KOPT-K1 (cell line): Measurements from ENCODE around the gene RNF149.

Experiments used
- H3K27ac ChIP-seq: fragments of 200-600 bp; sonication (generic); 2 replicates; pipeline ENCODE4 v1.5.1; 2016; ENCODE audit warnings: antibody characterized with exemption, mild to moderate bottlenecking, low read depth, low read length; ENCODE audit not compliant: poor library complexity, severe bottlenecking
- H3K36me3 ChIP-seq: fragments of 200-600 bp; sonication (generic); 2 replicates; pipeline ENCODE4 v1.5.1; 2017; ENCODE audit warnings: antibody characterized with exemption, mild to moderate bottlenecking, low read length, moderate library complexity; ENCODE audit not compliant: insufficient read depth
- H3K9me3 ChIP-seq: fragments of 200-600 bp; sonication (generic); 2 replicates; pipeline ENCODE4 v1.5.1; 2017; ENCODE audit warnings: antibody characterized with exemption, low read length, mild to moderate bottlenecking; ENCODE audit not compliant: insufficient read depth, poor library complexity, severe bottlenecking

Gene RNF149

DNA sequence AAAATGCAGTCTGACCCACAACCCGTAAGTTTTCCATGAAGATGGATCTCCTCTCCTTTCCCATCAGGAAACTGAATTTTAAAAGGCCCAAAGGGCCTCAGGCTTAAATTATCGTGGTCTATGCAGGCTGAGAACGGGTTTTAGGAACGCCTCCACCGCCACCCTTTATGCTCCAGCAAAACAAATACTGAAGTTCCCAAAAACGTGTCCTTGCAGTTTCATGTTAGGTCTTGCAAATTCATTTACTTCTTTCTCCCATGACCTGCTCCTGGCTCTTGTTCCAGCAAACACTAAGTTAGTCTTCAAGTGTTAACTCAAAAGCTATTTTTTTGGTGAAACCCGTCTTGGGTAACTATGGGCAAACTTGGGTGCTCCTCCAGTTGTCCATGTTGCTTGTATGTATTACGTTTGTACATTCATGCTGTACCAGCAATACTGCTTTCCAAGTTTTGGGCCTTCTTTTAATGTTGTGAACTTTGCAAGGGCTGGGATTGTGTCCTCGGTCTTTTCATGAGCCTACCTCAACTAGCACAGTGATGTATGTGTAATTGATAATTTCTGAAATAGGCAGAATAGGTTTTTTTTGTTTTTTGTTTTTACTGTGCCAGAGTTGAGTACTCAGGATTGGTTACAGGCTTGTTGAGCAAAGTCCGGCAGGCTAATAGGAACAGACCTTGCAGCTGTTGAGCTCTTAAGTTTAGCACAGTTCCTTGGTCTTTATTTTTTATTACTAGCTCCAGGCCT is 1.8 kb upstream of the RNF149 start:
- H3K27ac ChIP-seq: peak overlapping the region; percentile 74
- H3K9me3 ChIP-seq: no peaks in the 10 kb centered on the region
- H3K36me3 ChIP-seq: peaks cover 14% of the 10 kb centered on the region; the same call in 1 of the 2 replicates

DNA sequence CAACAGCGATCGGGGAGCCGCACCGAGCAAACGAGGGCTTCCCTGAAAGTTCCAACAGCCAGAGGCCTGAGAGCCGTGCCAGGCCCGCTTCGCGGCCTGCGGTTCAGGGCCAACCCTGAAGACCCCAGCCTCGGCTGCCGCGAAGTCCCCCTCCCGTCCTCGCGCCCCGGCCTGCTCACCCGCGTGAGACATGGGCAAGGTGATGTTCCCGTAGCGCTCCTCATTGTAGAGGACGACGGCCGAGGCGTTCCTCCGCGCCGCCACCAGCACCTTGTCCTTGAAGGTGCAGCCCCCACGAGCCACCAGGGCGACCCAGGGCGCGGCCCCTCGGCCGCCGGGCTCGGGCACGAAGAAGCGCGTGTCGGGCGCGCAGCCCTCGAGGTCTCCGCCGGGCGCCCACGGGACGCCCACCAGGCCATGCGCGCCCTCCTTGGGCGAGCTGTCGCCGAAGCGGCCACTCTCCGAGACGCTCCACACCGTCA is 510 bp downstream of the RNF149 start:
- Histone ChIP-seq H3K9me3 (no peaks in the 10 kb centered on the region), H3K27ac (peak overlapping the region; percentile 93), H3K36me3 (peaks cover 30% of the 10 kb centered on the region)

DNA sequence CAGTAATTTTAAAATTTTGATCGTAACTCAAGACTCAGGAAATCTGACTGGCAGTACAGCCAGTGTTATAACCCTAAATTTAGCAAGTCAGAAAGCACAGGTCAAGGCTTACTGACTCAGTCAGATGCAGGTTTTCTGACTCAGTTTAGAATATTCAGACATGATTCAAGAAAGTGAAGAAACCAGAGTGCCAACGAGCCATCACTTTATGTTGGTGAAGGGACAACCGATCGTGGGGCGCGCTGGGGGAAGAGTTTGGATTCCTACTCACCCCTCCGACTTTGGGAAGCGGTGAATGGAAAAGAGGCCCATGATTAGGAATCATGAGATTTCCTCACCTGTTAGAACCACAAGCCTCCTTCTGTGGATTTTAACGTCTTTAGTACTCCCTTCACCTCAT is 998 bp downstream of the RNF149 start:
- peak overlapping the region; percentile 93 for H3K27ac ChIP-seq
- no peaks in the 10 kb centered on the region for H3K9me3 ChIP-seq
- H3K36me3 ChIP-seq: peaks cover 34% of the 10 kb centered on the region

DNA sequence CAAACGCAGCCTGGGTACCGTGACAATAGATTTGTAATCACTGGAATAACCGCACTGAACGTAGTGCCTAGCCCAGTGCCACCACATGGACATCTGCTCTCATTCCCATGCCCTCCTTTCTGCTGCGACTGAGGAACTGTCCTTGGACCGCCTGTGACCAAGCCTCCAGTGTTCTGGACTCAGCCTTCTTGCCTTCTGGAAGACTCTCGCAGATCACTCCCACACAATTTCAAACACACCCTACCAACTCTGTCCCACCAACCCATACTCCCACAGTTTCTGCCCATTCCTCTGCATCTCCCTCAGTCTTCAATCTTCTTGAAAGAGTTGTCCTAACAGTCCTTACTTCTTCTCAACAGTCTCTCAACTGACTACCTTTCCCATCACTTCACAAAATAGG is 2.1 kb downstream of the RNF149 start:
- peak overlapping the region; percentile 93 for H3K27ac ChIP-seq
- H3K36me3 ChIP-seq: peaks cover 44% of the 10 kb centered on the region
- no peaks in the 10 kb centered on the region for H3K9me3 ChIP-seq

- Histone ChIP-seq H3K27ac (peak overlapping the region; percentile 93), H3K9me3 (no peaks in the 10 kb centered on the region), H3K36me3 (peaks cover 49% of the 10 kb centered on the region)
Observed at GRCh38 chr2:101305492-101306078, 2.9 kb downstream of the RNF149 start.

DNA sequence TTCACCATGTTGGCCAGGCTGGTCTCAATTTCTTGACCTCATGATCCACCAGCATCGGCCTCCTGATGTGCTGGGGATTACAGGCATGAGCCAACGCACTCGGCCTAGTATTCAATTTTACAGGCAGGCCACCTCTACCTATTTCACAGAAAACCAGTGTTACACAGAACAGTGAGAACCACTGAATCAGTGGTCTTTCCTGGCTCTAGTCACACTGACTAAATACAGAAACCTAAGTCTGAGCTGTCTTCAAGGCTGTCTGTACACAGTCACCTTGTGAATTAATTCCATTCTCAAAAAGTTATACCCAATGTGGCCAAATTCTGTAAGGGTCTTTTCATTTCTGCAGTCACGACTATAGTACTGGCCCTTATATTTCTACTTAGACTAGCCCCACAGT is 3.5 kb downstream of the RNF149 start:
- peak overlapping the region; percentile 93 for H3K27ac ChIP-seq
- no peaks in the 10 kb centered on the region for H3K9me3 ChIP-seq
- H3K36me3 ChIP-seq: peaks cover 53% of the 10 kb centered on the region

DNA sequence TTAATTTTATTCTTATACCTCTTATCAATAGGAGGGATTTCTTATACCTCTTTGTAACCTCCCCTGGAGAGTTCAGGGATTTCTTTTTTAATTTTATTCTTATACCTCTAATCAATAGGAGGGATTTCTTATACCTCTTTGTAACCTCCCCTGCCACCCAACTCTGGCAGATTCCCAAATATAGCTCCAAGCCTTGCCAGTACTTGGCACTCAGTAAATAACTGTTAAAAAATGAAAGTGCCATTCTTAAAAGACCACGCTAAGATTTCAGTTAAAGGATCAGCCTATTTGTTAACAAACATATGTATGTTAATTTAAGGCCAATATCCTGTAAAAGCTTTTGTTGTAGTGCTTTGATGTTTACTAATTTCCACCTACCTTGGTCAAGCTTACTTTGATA is 4.8 kb downstream of the RNF149 start:
- Histone ChIP-seq H3K27ac (no peak overlapping the region), H3K36me3 (peaks cover 65% of the 10 kb centered on the region), H3K9me3 (no peaks in the 10 kb centered on the region)

DNA sequence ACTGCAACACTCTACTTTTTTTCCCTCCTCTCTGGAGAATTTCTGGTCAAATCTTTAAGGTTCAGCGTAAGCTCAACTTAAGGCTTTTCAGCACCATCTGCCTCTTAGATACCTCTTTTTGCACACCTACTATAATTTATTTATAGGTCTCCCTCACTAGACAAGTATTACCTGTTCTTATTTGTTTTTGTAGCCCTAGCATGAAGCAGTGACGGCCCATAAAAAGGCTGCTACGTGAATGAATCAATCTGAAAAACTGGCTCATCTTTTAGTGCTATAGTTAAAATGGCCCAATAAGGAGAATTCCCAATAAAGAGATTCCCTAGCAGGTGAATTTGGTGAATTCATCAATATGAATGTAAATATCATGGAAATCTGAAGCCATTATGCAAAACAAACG is 6.5 kb downstream of the RNF149 start:
- no peaks in the 10 kb centered on the region for H3K9me3 ChIP-seq
- H3K27ac ChIP-seq: no peak overlapping the region
- peaks cover 75% of the 10 kb centered on the region for H3K36me3 ChIP-seq

GRCh38 chr2:101300836-101301235 is 7.7 kb downstream of the RNF149 start:
- H3K36me3 ChIP-seq: peaks cover 74% of the 10 kb centered on the region
- no peak overlapping the region for H3K27ac ChIP-seq
- no peaks in the 10 kb centered on the region for H3K9me3 ChIP-seq

GRCh38 chr2:101300164-101300563 is 8.3 kb downstream of the RNF149 start:
- H3K9me3 ChIP-seq: no peaks in the 10 kb centered on the region
- peaks cover 74% of the 10 kb centered on the region for H3K36me3 ChIP-seq
- H3K27ac ChIP-seq: no peak overlapping the region

DNA sequence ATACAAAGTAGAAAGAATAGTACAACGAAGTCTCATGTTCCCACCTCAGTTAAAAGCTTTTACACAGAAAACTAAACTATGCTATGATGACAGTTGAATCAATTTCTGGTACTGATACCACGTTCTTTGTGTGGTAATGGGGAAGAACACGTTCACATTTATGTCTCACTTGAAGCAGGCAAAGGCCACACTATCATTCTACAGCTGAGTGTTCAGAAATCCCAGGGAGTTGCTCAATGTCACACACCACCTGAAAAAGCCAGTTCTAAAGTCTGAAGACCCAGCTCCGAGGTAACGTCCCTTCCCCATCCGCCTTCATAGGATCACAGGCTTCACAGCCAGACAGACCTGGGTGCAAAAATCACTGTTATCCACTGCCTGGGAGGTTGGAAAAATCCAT is 8.9 kb downstream of the RNF149 start:
- H3K27ac ChIP-seq: no peak overlapping the region
- H3K9me3 ChIP-seq: no peaks in the 10 kb centered on the region
- H3K36me3 ChIP-seq: peaks cover 75% of the 10 kb centered on the region

- Histone ChIP-seq H3K36me3 (peaks cover 81% of the 10 kb centered on the region), H3K9me3 (no peaks in the 10 kb centered on the region), H3K27ac (no peak overlapping the region)
Observed at GRCh38 chr2:101297383-101297782, 11.1 kb downstream of the RNF149 start.

DNA sequence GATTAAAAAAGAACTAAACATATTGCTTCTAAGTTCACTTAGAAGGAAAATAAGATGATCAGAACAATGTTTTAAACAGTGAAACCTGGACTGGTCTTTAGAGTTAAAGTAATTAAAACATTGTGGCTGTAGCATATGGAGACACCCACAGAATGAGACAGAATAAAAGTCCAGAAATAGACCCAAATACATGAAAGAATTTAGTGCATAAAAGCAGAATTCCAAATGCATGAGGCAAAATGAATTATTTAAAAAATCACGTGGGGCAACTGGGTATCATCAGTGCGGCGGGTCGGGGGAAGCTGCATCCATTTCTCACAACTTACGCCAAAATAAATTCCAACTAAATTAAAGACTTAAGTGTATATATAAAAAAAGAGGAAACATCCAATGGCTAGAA is 12.1 kb downstream of the RNF149 start:
- peaks cover 82% of the 10 kb centered on the region for H3K36me3 ChIP-seq
- H3K27ac ChIP-seq: no peak overlapping the region
- no peaks in the 10 kb centered on the region for H3K9me3 ChIP-seq

- no peaks in the 10 kb centered on the region for H3K9me3 ChIP-seq
Observed at GRCh38 chr2:101295895-101296294, 12.6 kb downstream of the RNF149 start.

DNA sequence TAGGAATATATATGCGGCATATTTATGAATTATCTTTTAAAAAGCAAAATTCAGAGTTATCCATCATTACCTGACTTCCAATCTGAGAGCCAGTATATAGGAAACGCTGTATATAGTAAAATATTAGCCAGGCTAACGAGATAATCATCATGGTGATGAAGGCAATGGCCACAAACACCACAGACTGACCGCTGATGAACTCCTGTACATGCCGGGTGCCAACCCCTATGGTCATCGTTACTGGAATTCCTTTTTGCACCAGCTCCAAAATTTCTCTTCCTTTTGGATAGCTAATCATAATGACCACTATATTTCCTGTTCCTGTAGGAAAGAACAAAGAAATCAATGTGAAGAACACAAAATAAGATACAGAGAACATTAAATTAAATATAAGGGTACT is 13.6 kb downstream of the RNF149 start:
- H3K27ac ChIP-seq: no peak overlapping the region
- H3K9me3 ChIP-seq: no peaks in the 10 kb centered on the region
- H3K36me3 ChIP-seq: peaks cover 84% of the 10 kb centered on the region

More at GRCh38 chr2:101295895-101296294, 12.6 kb downstream of the RNF149 start:
- Histone ChIP-seq H3K27ac (no peak overlapping the region), H3K36me3 (peaks cover 85% of the 10 kb centered on the region)

- Histone ChIP-seq H3K9me3 (no peaks in the 10 kb centered on the region), H3K27ac (no peak overlapping the region), H3K36me3 (peaks cover 84% of the 10 kb centered on the region)
Observed at GRCh38 chr2:101293544-101293943, 15.0 kb downstream of the RNF149 start.
